CD4-positive, CD25-positive, alpha-beta regulatory T cell (primary cell): ENCODE measurements around the gene DLX1. TPM values are rescaled to one million over a fixed set of nuclear protein-coding genes. Genes with fewer than 3 reads are reported as not detected.
"Not testable (repeated sequence)": the region's sequence is repeated elsewhere in the genome, so short reads cannot be mapped to it uniquely, and the experiment has no call there.

Experiments
- ATAC-seq, 2 donors: fragments of 150-1000 bp; cut with Tn5 transposase; one replicate each; pipeline ENCODE4 v1.10.0; 2021; ENCODE audit warnings: low read depth in 2 of 2, moderate number of reproducible peaks in 2 of 2, moderate library complexity in 1 of 2
- DNase-seq, 3 donors: peaks; one replicate each; pipeline versions ENCODE4 v3.0.0 to v3.0.0-alpha.2; 2012 to 2022; ENCODE audit warnings: mixed read lengths in 1 of 3
- H3K27ac ChIP-seq: one replicate; pipeline ENCODE4 v1.7.0; 2013; ENCODE audit warnings: mild to moderate bottlenecking, low read length; ENCODE audit not compliant: insufficient read depth, poor library complexity, severe bottlenecking
- H3K27me3 ChIP-seq: one replicate; pipeline ENCODE4 v1.7.0; 2013; ENCODE audit warnings: low read length; ENCODE audit not compliant: control insufficient read depth, insufficient read depth
- H3K36me3 ChIP-seq: one replicate; pipeline ENCODE4 v1.7.0; 2013; ENCODE audit warnings: mild to moderate bottlenecking, low read length, moderate library complexity; ENCODE audit not compliant: control insufficient read depth, insufficient read depth
- H3K4me1 ChIP-seq: 2 replicates; pipeline ENCODE4 v1.7.0; 2013; ENCODE audit warnings: mild to moderate bottlenecking, low read length; ENCODE audit not compliant: insufficient read depth, control insufficient read depth, poor library complexity, severe bottlenecking
- H3K4me3 ChIP-seq: one replicate; pipeline ENCODE4 v1.7.0; 2013; ENCODE audit warnings: low read depth, mild to moderate bottlenecking, low read length, moderate library complexity
- H3K9me3 ChIP-seq, 2 experiments: 1 replicate in 1 of 2; 2 replicates in 1 of 2; pipeline ENCODE4 v1.7.0; 2013; ENCODE audit warnings: low read length in 2 of 2, mild to moderate bottlenecking in 1 of 2, moderate library complexity in 1 of 2; ENCODE audit not compliant: control insufficient read depth in 2 of 2
- H3K27ac Mint-ChIP-seq, 3 donors: one replicate each; pipeline ENCODE4 v1.8.0; 2020 to 2022; ENCODE audit warnings: mild to moderate bottlenecking in 3 of 3, mixed read lengths in 3 of 3, moderate library complexity in 2 of 3
- H3K27me3 Mint-ChIP-seq: one replicate; pipeline ENCODE4 v1.8.0; 2022; ENCODE audit warnings: mild to moderate bottlenecking, mixed read lengths
- H3K36me3 Mint-ChIP-seq: one replicate; pipeline ENCODE4 v1.8.0; 2020; ENCODE audit warnings: mixed read lengths
- H3K4me1 Mint-ChIP-seq, 4 donors: one replicate each; pipeline ENCODE4 v1.8.0; 2020 to 2022; ENCODE audit warnings: mixed read lengths in 4 of 4, mild to moderate bottlenecking in 1 of 4
- H3K4me3 Mint-ChIP-seq, 4 donors: one replicate each; pipeline ENCODE4 v1.8.0; 2020 to 2022; ENCODE audit warnings: mild to moderate bottlenecking in 4 of 4, mixed read lengths in 4 of 4, moderate library complexity in 3 of 4
- H3K9me3 Mint-ChIP-seq, 7 donors: one replicate each; pipeline ENCODE4 v1.8.0; 2020 to 2022; ENCODE audit warnings: mixed read lengths in 7 of 7, mild to moderate bottlenecking in 3 of 7, moderate library complexity in 2 of 7
- polyA plus RNA-seq, 4 donors: library from polyadenylated mRNA; unstranded; fragments of 300-500 nt; fragmentation: Illumina TruSeq; gene quantifications; one replicate each; pipeline ENCODE4 v1.2.3, GENCODE V29; 2021
- total RNA-seq: library from RNA; stranded (reverse); gene quantifications from one replicate; pipeline ENCODE4 v1.2.3, GENCODE V29; 2022

DLX1 gene
- total and polyA plus RNA-seq, 5 donors from 2014 or later = not detected

DNA sequence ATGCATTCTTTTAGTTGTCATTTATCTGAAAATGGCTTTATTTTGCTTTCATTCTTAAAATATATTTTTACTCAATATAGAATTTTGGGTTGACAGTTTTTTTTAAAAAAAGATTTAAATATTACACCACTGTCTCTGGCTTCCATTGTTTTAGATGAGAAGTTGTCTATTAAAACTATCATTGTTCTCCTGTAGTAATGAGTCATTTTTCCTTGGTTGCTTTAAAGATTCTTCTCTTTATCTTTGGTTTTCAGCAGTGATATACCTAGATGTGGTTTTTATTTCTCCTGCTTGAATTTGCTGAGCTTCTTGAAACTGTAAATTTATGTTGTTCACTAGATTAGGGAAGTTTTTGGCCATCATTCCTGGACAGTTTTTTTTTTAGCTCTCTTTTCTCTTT, 44.1 kb downstream of the DLX1 start:
- Histone ChIP-seq H3K27ac (no peak overlapping the region), H3K4me3 (no peak overlapping the region), H3K27me3 (no peaks in the 10 kb centered on the region), H3K9me3 (peaks cover 0 to 6% of the 10 kb centered on the region in 2 experiments), H3K4me1 (no peaks in the 10 kb centered on the region), H3K36me3 (no peaks in the 10 kb centered on the region)
- H3K4me1 Mint-ChIP-seq = no peaks in the 10 kb centered on the region
- H3K27me3 Mint-ChIP-seq = peaks cover 35% of the 10 kb centered on the region
- peaks cover 0 to 4% (median 0%) of the 10 kb centered on the region in 7 donors for H3K9me3 Mint-ChIP-seq
- ATAC-seq (no peak), DNase-seq (no peak)
- H3K36me3 Mint-ChIP-seq = peaks cover 3% of the 10 kb centered on the region
- no peak overlapping the region for H3K27ac Mint-ChIP-seq
- H3K4me3 Mint-ChIP-seq = no peak overlapping the region

DNA sequence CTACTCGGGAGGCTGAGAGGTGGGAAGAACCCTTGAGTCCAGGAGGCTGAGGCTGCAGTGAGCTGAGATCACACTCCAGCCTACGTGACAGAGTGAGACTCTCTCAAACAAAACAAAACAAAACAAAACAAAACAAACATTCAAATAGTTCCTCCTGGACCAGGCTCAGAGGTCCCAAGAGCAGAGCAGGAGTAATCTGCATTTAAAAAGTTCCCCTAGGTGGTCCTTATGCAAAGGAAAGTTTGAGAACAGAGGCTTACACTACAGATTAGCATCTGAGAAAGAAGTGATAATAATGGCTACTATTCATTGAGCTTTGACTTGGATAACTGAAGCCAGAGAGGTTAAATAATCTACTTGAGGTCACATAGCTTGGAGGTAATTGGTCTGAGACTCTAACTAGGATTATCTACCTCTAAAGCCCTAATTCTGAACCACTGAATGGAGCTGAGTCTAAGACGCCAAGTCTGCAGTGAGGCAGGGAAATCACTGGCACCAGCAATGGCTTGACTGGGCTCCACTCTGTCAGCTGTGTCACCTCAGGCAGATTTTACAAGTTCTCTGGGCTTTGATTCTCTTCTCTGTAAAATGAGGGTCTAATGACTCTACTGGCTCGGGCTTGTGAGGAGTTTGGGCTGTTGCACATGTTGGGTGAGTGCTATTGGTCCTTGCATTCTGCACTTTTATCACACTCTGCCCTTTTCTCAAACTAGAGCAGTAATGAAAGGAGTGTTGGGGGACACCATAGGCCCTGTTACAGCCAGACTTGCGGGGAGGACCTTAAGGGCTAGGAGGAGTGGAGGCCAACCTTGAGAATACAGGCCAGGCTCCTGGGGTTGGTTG, 46.6 kb downstream of the DLX1 start:
- Histone ChIP-seq H3K36me3 (no peaks in the 10 kb centered on the region), H3K27me3 (peaks cover 1% of the 10 kb centered on the region), H3K4me1 (no peaks in the 10 kb centered on the region), H3K4me3 (no peak overlapping the region), H3K27ac (no peak overlapping the region), H3K9me3 (peaks cover 0 to 6% of the 10 kb centered on the region in 2 experiments)
- Mint-ChIP-seq H3K4me1 (no peaks in the 10 kb centered on the region), H3K27ac (no peak overlapping the region), H3K27me3 (peaks cover 35% of the 10 kb centered on the region), H3K36me3 (peaks cover 3% of the 10 kb centered on the region), H3K4me3 (no peak overlapping the region), H3K9me3 (peaks cover 0 to 4% (median 0%) of the 10 kb centered on the region in 7 donors)
- DNase-seq = no peak
- no peak for ATAC-seq

DNA sequence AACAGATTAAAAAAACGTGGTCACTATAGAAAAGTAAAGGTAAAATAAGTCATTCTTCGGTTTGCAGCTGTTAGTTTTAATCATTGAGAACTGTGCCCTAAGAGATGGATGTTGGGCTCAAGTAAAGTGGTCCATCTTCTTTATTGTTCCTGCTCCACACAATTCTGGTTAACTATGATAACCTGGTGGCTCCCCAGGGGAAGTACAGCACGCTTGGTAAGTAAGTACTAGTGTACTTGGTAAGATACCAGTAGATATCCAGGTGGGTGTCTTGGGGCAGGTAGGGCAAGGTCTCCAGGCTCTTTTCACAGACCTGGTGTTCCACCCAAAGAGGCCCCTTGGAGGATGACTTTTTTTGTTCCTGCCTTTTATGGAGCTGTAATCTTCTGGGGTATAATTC, 49.0 kb downstream of the DLX1 start:
- Mint-ChIP-seq H3K36me3 (peaks cover 3% of the 10 kb centered on the region), H3K27me3 (peaks cover 28% of the 10 kb centered on the region), H3K9me3 (peaks cover 0 to 4% (median 0%) of the 10 kb centered on the region in 7 donors), H3K4me3 (no peak overlapping the region), H3K4me1 (no peaks in the 10 kb centered on the region), H3K27ac (no peak overlapping the region)
- DNase-seq (no peak), ATAC-seq (no peak)
- no peaks in the 10 kb centered on the region for H3K36me3 ChIP-seq
- H3K9me3 ChIP-seq = peaks cover 0 to 2% of the 10 kb centered on the region in 2 experiments
- H3K4me1 ChIP-seq = no peaks in the 10 kb centered on the region
- H3K27ac ChIP-seq = no peak overlapping the region
- H3K4me3 ChIP-seq = no peak overlapping the region
- peaks cover 4% of the 10 kb centered on the region for H3K27me3 ChIP-seq

DNA sequence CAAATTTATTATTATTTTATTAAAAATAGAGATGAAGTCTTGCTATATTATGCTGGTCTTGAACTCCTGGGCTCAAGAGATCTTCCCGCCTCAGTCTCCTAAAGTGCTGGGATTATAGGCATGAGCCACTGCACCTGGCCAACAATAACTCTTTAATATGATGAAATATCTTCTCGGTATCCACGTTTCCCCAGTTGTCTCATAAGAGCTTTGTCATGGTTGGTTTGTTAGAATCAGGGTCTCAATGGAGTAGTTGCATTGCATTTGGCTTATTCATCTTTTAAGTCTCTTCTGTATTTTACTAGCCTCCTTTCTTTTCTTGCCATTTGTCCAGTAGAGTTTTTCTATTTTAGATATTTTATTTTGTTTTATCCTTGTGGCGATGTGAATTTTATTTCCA, 50.1 kb downstream of the DLX1 start:
- Mint-ChIP-seq H3K36me3 (no peaks in the 10 kb centered on the region), H3K27me3 (peaks cover 20% of the 10 kb centered on the region), H3K4me3 (no peak overlapping the region), H3K9me3 (no peaks in the 10 kb centered on the region), H3K27ac (no peak overlapping the region), H3K4me1 (no peaks in the 10 kb centered on the region)
- DNase-seq (no peak), ATAC-seq (no peak)
- Histone ChIP-seq H3K36me3 (no peaks in the 10 kb centered on the region), H3K27ac (no peak overlapping the region), H3K4me3 (no peak overlapping the region), H3K9me3 (peaks cover 0 to 2% of the 10 kb centered on the region in 2 experiments), H3K27me3 (peaks cover 4% of the 10 kb centered on the region), H3K4me1 (no peaks in the 10 kb centered on the region)

DNA sequence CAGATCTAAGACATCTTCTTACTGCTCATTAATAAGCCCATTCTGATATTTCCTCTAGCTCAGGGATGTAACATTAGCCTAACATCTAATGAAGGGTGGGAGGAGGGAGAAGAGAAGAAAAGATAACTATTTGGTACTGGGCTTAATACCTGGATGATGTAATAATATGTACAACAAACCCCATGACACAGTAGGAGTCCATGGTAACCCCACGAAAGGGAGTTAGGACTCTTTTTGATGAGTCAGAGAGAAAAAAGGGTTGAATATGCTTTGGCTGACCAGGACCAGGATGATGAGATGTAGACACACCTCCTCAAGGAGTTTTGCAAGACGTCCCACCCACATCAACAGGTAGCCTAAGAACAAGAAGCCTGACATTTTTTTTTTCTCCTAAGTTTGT, 51.8 kb downstream of the DLX1 start:
- no peak overlapping the region for H3K4me3 ChIP-seq
- peaks cover 20% of the 10 kb centered on the region for H3K27me3 Mint-ChIP-seq
- H3K4me1 ChIP-seq = no peaks in the 10 kb centered on the region
- ATAC-seq (no peak), DNase-seq (no peak)
- H3K9me3 ChIP-seq = no peaks in the 10 kb centered on the region
- H3K9me3 Mint-ChIP-seq = no peaks in the 10 kb centered on the region
- H3K27ac ChIP-seq = no peak overlapping the region
- no peak overlapping the region for H3K27ac Mint-ChIP-seq
- peaks cover 4% of the 10 kb centered on the region for H3K27me3 ChIP-seq
- H3K36me3 Mint-ChIP-seq = no peaks in the 10 kb centered on the region
- H3K4me1 Mint-ChIP-seq = no peaks in the 10 kb centered on the region
- H3K36me3 ChIP-seq = no peaks in the 10 kb centered on the region
- no peak overlapping the region for H3K4me3 Mint-ChIP-seq

DNA sequence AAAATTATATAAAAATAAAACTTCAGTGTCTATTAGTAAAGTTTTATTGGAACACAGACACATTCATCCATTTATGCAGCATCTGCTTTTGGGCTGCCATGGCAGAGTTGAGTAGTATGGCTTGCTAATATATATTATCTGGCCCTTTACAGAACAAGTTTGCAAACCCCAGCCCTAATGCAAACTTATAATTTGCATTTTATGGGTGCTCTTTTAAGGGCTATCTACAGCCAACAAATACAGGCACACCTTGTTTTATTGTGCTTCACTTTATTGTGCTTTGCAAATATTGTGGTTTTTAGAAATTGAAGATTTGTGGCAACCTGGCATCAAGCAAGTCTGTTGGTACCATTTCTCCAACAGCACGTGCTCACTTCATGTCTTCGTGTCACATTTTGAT, 52.6 kb downstream of the DLX1 start:
- Histone ChIP-seq H3K4me1 (no peaks in the 10 kb centered on the region), H3K36me3 (no peaks in the 10 kb centered on the region), H3K9me3 (no peaks in the 10 kb centered on the region), H3K27me3 (peaks cover 4% of the 10 kb centered on the region), H3K27ac (no peak overlapping the region), H3K4me3 (no peak overlapping the region)
- Mint-ChIP-seq H3K9me3 (no peaks in the 10 kb centered on the region), H3K27ac (no peak overlapping the region), H3K4me3 (no peak overlapping the region), H3K4me1 (no peaks in the 10 kb centered on the region), H3K36me3 (no peaks in the 10 kb centered on the region), H3K27me3 (peaks cover 16% of the 10 kb centered on the region)
- DNase-seq (no peak), ATAC-seq (no peak)

DNA sequence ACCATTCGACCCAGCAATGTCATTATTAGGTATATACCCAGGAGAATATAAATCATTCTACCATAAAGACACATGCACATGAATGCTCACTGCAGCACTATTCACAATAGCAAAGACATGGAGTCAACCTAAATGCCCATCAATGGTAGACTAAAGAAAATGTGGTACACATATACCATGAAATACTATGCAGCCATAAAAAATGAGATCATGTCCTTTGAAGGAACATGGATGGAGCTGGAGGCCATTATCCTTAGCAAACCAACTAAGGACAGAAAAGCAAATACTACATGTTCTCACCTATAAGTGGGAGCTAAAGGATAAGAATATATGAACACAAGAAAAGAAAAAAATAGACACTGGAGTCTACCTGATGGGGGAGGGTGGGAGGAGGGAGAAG, 53.4 kb downstream of the DLX1 start:
- H3K9me3 ChIP-seq, H3K27me3 ChIP-seq, H3K27ac ChIP-seq, DNase-seq, H3K4me3 Mint-ChIP-seq, H3K27ac Mint-ChIP-seq, H3K4me3 ChIP-seq, ATAC-seq, H3K4me1 ChIP-seq, H3K9me3 Mint-ChIP-seq, H3K36me3 ChIP-seq, H3K4me1 Mint-ChIP-seq, H3K36me3 Mint-ChIP-seq: not testable (repeated sequence)
- peaks cover 20% of the 10 kb centered on the region for H3K27me3 Mint-ChIP-seq
